Stimulated activated naive CD8-positive, alpha-beta T cell treated with anti-CD3 and anti-CD28 coated beads, Interleukin-15, Interleukin-2, amounts not matched to agents 100 ng/mL and 50 ng/mL, for 24 hours (primary cell): ENCODE measurements around the gene METTL9.
"Not testable (repeated sequence)": the region's sequence is repeated elsewhere in the genome, so short reads cannot be mapped to it uniquely, and the experiment has no call there.

Experiments used
- H3K27ac Mint-ChIP-seq: one replicate; pipeline ENCODE4 v1.8.0; 2021; ENCODE audit warnings: mild to moderate bottlenecking, mixed read lengths
- H3K27me3 Mint-ChIP-seq: one replicate; pipeline ENCODE4 v1.8.0; 2021; ENCODE audit warnings: mixed read lengths
- H3K36me3 Mint-ChIP-seq: one replicate; pipeline ENCODE4 v1.8.0; 2021; ENCODE audit warnings: low read depth, mixed read lengths
- H3K4me1 Mint-ChIP-seq: one replicate; pipeline ENCODE4 v1.8.0; 2021; ENCODE audit warnings: low read depth, mixed read lengths
- H3K4me3 Mint-ChIP-seq: one replicate; pipeline ENCODE4 v1.8.0; 2021; ENCODE audit warnings: mild to moderate bottlenecking, mixed read lengths
- H3K9me3 Mint-ChIP-seq: one replicate; pipeline ENCODE4 v1.8.0; 2021; ENCODE audit warnings: mixed read lengths

Gene METTL9

GRCh38 chr16:21611556-21612384 is 12.4 kb downstream of the METTL9 start:
- H3K4me1 Mint-ChIP-seq, result peaks cover 84% of the 10 kb centered on the region
- H3K36me3 Mint-ChIP-seq, result peaks cover 15% of the 10 kb centered on the region
- H3K9me3 Mint-ChIP-seq, result no peaks in the 10 kb centered on the region
- H3K27me3 Mint-ChIP-seq, result no peaks in the 10 kb centered on the region
- H3K27ac Mint-ChIP-seq, result peak overlapping the region; percentile 6
- H3K4me3 Mint-ChIP-seq, result no peak overlapping the region

DNA sequence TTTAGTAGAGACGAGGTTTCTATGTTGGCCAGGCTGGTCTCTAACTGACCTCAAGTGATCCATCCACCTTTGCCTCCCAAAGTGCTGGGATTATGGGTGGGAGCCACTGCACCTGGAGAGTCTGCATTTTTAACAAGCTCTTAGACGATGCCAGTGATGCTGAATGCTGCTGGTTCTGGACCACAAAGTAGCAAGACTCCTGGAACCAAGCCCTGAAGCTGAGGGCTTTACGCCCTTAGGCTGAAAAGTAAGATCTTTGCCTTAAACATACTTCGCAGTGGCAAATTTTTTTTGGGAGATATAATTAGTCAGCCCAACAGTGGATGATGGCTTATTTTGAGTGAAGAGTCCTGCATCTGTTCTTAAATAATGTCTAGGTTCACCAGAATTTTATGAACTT is 14.0 kb downstream of the METTL9 start:
- Mint-ChIP-seq H3K9me3 (no peaks in the 10 kb centered on the region), H3K27me3 (no peaks in the 10 kb centered on the region), H3K4me1 (peaks cover 77% of the 10 kb centered on the region), H3K4me3 (no peak overlapping the region), H3K36me3 (peaks cover 25% of the 10 kb centered on the region), H3K27ac (no peak overlapping the region)

DNA sequence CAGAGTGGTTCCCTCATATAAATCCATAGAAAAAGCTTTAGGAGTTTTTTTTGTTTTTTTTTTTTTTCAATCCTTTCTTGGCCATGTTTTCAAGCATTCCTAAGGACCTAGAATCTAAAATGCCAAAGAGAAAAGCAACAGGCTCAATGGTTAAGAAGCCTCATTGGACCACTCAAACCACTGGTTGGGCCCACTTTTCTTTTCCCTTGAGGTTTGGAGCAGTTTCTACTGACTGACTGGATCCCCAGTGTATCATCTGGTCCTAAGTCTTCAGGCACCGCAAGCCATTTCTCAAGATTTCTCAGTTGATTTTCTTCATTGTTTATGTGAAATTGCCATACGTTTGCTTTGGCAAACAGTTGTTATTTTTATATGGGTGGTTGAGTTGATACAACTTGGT is 14.4 kb downstream of the METTL9 start:
- Mint-ChIP-seq H3K36me3 (peaks cover 27% of the 10 kb centered on the region), H3K9me3 (no peaks in the 10 kb centered on the region), H3K4me1 (peaks cover 73% of the 10 kb centered on the region), H3K27ac (no peak overlapping the region), H3K27me3 (no peaks in the 10 kb centered on the region), H3K4me3 (no peak overlapping the region)

DNA sequence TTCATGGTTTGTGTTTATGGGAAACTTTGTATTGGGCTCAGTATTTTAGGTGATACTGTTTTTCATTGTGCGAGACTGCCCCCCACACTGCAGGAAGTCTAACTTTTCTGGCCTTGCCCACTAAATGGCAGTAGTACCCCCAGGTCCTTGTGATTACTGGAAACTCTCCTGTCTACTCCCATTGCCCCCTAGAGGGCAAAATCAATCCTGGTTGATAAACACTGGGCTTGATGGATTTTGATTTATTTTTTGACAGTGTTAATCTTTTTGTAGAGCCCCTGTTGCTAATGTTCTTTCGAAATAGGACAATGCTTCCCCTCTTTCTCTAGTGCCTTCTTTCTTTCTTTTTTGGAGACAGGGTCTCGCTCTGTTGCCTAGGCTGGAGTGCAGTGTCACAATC is 15.5 kb downstream of the METTL9 start:
- Mint-ChIP-seq H3K27ac (no peak overlapping the region), H3K4me1 (peaks cover 71% of the 10 kb centered on the region), H3K27me3 (no peaks in the 10 kb centered on the region), H3K4me3 (no peak overlapping the region), H3K36me3 (peaks cover 37% of the 10 kb centered on the region), H3K9me3 (no peaks in the 10 kb centered on the region)

DNA sequence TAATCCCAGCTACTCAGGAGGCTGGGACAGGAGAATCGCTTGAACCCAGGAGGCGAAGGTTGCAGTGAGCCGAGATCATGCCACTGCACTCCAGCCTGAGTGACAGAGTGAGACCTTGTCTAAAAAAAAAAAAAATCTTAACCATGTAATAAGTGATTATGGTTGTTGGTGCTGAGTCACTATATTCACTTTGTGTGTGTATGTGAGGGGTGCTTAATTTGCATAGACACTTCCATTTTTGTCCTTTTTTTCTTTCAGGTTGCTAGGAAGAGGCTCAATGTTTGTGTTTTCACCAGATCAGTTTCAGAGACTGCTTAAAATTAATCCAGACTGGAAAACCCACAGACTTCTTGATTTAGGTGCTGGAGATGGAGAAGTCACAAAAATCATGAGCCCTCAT is 18.2 kb downstream of the METTL9 start:
- H3K4me3 Mint-ChIP-seq, result no peak overlapping the region
- H3K9me3 Mint-ChIP-seq, result no peaks in the 10 kb centered on the region
- peak overlapping the region; percentile 45 for H3K27ac Mint-ChIP-seq
- H3K4me1 Mint-ChIP-seq, result peaks cover 60% of the 10 kb centered on the region
- H3K27me3 Mint-ChIP-seq, result no peaks in the 10 kb centered on the region
- H3K36me3 Mint-ChIP-seq, result peaks cover 46% of the 10 kb centered on the region

DNA sequence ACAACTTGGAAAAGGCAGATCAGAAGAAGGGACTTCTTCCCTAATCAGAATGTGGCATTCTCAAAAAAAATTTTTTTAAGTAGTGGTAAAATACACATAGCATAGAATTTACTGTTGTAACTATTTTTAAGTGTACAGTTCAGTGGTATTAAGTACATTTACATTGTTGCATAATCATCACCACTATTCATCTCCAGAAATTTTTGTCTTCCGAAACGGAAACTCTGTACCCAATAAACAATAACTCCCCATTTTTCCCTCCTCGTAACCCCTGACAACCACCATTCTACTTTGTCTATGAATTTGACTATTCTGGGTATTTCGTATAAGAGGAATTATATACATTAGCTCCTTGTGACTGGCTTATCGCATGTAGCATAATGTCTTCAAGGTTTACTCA is 18.9 kb downstream of the METTL9 start:
- peaks cover 57% of the 10 kb centered on the region for H3K4me1 Mint-ChIP-seq
- no peak overlapping the region for H3K27ac Mint-ChIP-seq
- no peaks in the 10 kb centered on the region for H3K9me3 Mint-ChIP-seq
- H3K4me3 Mint-ChIP-seq, result no peak overlapping the region
- H3K36me3 Mint-ChIP-seq, result peaks cover 47% of the 10 kb centered on the region
- no peaks in the 10 kb centered on the region for H3K27me3 Mint-ChIP-seq

- Mint-ChIP-seq H3K4me3 (no peak overlapping the region), H3K27ac (peak overlapping the region; percentile 10), H3K9me3 (no peaks in the 10 kb centered on the region), H3K27me3 (no peaks in the 10 kb centered on the region), H3K4me1 (peaks cover 55% of the 10 kb centered on the region), H3K36me3 (peaks cover 56% of the 10 kb centered on the region)
Measured at GRCh38 chr16:21619765-21620425, 20.5 kb downstream of the METTL9 start.

GRCh38 chr16:21620592-21620991 is 21.2 kb downstream of the METTL9 start:
- Mint-ChIP-seq H3K27ac (no peak overlapping the region), H3K4me1 (peaks cover 55% of the 10 kb centered on the region), H3K4me3 (no peak overlapping the region), H3K36me3 (peaks cover 63% of the 10 kb centered on the region), H3K27me3 (no peaks in the 10 kb centered on the region), H3K9me3 (no peaks in the 10 kb centered on the region)

GRCh38 chr16:21622545-21622944 is 23.2 kb downstream of the METTL9 start:
- H3K27ac Mint-ChIP-seq, result peak overlapping the region; percentile 16
- H3K4me3 Mint-ChIP-seq, result no peak overlapping the region
- no peaks in the 10 kb centered on the region for H3K27me3 Mint-ChIP-seq
- peaks cover 56% of the 10 kb centered on the region for H3K4me1 Mint-ChIP-seq
- H3K9me3 Mint-ChIP-seq, result no peaks in the 10 kb centered on the region
- peaks cover 72% of the 10 kb centered on the region for H3K36me3 Mint-ChIP-seq

- H3K36me3 Mint-ChIP-seq, result peaks cover 70% of the 10 kb centered on the region
- H3K9me3 Mint-ChIP-seq, result no peaks in the 10 kb centered on the region
- no peak overlapping the region for H3K4me3 Mint-ChIP-seq
- H3K27ac Mint-ChIP-seq, result no peak overlapping the region
- H3K27me3 Mint-ChIP-seq, result no peaks in the 10 kb centered on the region
- H3K4me1 Mint-ChIP-seq, result peaks cover 43% of the 10 kb centered on the region
Measured at GRCh38 chr16:21625026-21625425, 25.6 kb downstream of the METTL9 start.

DNA sequence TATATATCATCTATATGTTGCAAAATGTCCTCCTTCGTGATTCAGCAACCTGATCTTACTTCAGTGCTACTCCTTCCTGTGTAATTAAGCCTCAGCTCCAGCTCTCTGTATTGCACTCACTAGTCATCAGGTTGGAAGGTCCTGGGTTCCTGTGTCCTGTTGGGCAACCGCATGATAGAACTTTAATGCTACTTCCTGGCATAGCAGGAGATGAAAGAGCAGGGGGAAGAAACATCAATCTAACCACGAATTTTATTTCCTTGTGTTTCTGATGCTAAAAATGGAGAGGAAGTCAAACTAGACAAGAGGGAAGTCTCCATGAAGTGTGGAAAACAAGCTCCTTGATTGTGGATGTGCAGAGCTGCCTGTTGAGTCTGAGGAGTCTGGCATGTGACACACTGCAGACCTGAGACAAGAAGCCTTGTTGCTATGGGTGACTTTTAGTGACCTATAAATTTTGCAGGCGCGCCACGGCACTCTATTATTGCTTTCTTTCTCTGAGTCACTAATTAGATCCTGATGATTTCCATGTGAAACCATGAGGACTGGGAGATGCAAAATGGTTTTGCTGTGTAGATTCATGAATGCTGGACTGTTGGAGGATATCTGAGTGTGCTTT is 27.4 kb downstream of the METTL9 start:
- peak overlapping the region; percentile 41 for H3K27ac Mint-ChIP-seq
- no peaks in the 10 kb centered on the region for H3K9me3 Mint-ChIP-seq
- H3K4me1 Mint-ChIP-seq, result peaks cover 36% of the 10 kb centered on the region
- H3K27me3 Mint-ChIP-seq, result no peaks in the 10 kb centered on the region
- no peak overlapping the region for H3K4me3 Mint-ChIP-seq
- peaks cover 60% of the 10 kb centered on the region for H3K36me3 Mint-ChIP-seq

DNA sequence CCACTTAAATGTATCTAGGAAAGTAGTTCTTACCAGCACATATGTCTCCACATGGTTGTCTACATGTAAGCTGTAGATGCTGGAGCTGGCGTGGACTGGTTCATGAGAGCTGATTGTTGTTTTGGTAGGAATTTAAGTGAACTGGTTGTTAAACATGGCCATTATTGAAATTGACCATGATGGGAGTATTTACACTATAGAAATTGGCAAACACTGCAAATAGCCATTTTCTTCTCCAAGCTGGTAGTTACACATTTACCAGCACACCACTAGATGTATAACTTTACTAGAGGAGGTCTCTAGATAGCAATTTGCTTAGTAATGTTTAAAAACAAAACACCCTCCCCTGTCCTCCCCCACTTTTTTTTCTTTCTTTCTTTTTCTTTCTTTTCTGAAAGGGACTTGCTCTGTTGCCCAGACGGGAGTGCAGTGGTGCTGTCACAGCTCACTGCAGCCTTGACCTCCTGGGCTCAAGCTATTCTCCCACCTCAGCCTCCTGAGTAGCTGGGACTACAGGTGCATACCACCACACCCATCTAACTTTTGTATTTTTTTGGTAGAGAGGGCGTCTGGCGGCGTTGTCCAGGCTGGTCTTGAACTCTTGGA is 28.8 kb downstream of the METTL9 start:
- H3K9me3 Mint-ChIP-seq, result no peaks in the 10 kb centered on the region
- H3K27ac Mint-ChIP-seq, result no peak overlapping the region
- peaks cover 41% of the 10 kb centered on the region for H3K4me1 Mint-ChIP-seq
- peaks cover 60% of the 10 kb centered on the region for H3K36me3 Mint-ChIP-seq
- no peak overlapping the region for H3K4me3 Mint-ChIP-seq
- H3K27me3 Mint-ChIP-seq, result no peaks in the 10 kb centered on the region

DNA sequence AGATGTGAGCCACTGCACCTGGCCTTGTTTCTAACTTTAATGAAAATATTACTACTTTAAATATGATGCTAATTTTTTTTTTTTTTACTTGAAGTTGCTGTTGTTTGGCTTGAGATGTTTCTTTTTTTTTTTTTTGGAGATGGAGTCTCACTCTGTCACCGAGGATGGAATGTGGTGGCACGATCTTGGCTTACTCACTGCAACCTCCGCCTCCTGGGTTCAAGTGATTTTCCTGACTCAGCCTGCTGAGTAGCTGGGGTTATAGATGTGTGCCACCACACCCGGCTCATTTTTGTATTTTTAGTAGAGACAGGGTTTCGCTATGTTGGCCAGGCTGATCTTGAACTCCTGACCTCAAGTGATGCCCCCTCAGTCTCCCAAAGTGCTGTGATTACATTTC is 29.4 kb downstream of the METTL9 start:
- H3K4me1 Mint-ChIP-seq, result peaks cover 43% of the 10 kb centered on the region
- H3K4me3 Mint-ChIP-seq, result no peak overlapping the region
- no peaks in the 10 kb centered on the region for H3K27me3 Mint-ChIP-seq
- H3K9me3 Mint-ChIP-seq, result no peaks in the 10 kb centered on the region
- H3K36me3 Mint-ChIP-seq, result peaks cover 56% of the 10 kb centered on the region
- H3K27ac Mint-ChIP-seq, result no peak overlapping the region

- peaks cover 48% of the 10 kb centered on the region for H3K4me1 Mint-ChIP-seq
- not testable (repeated sequence) for H3K4me3 Mint-ChIP-seq, H3K27ac Mint-ChIP-seq, H3K9me3 Mint-ChIP-seq, H3K27me3 Mint-ChIP-seq
- peaks cover 47% of the 10 kb centered on the region for H3K36me3 Mint-ChIP-seq
Measured at GRCh38 chr16:21629616-21630539, 30.5 kb downstream of the METTL9 start.
